ENCODE data around the gene HLCS.

GRCh38 chr21:36791180-36791579 lies 175.3 kb downstream of the HLCS start:
- TF ChIP-seq CTCF (IDR thresholded peaks at IDR 0.05) (no peak), EZH2 (IDR thresholded peaks at IDR 0.05) (no peak), EZH2phosphoT487 (IDR thresholded peaks at IDR 0.05) (no peak)
